Measurements from ENCODE around the gene ATP11A. TPM values are rescaled to one million over a fixed set of nuclear protein-coding genes. Genes with fewer than 3 reads are reported as not detected.

Gene ATP11A
- total RNA-seq, 3 donors from 2014 or later = 15.5 to 28.7 (median 19.4) TPM

DNA sequence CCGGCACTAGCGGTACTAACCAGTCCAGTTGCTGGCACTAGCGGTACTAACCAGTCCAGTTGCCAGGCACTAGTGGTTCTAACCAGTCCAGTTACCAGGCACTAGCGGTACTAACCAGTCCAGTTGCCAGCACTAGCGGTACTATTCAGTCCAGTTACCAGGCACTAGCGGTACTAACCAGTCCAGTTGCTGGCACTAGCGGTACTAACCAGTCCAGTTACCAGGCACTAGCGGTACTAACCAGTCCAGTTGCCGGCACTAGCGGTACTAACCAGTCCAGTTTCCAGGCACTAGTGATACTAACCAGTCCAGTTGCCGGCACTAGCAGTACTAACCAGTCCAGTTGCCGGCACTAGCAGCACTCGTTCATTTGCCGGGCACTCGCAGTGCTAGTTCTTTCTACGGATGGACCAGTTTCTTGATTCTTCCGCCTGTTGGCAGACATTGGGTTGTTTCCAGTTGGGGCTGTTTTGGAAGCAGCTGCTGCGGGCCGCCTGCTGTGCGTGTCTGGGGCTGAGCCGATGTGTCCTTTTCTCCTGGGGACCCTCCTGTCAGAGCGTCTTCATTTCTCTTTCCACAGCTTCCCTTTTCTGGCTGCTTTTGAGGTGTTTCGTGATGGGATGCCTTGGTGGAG is 155.8 kb downstream of the ATP11A start:
- H3K4me1 ChIP-seq (ENCODE audit: low read depth) = no peaks in the 10 kb centered on the region
- TF ChIP-seq, protein P1, sequence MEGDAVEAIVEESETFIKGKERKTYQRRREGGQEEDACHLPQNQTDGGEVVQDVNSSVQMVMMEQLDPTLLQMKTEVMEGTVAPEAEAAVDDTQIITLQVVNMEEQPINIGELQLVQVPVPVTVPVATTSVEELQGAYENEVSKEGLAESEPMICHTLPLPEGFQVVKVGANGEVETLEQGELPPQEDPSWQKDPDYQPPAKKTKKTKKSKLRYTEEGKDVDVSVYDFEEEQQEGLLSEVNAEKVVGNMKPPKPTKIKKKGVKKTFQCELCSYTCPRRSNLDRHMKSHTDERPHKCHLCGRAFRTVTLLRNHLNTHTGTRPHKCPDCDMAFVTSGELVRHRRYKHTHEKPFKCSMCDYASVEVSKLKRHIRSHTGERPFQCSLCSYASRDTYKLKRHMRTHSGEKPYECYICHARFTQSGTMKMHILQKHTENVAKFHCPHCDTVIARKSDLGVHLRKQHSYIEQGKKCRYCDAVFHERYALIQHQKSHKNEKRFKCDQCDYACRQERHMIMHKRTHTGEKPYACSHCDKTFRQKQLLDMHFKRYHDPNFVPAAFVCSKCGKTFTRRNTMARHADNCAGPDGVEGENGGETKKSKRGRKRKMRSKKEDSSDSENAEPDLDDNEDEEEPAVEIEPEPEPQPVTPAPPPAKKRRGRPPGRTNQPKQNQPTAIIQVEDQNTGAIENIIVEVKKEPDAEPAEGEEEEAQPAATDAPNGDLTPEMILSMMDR (IDR thresholded peaks at IDR 0.05) = no peak
- DNase-seq = no peak
- no peak overlapping the region for H3K4me3 ChIP-seq
- no peaks in the 10 kb centered on the region for H3K36me3 ChIP-seq (ENCODE audit: low read depth)
- no peak for ATAC-seq
- intact Hi-C loops (cut with DNase I, micrococcal nuclease) = no loop called here
- H3K9me3 ChIP-seq = no peaks in the 10 kb centered on the region

DNA sequence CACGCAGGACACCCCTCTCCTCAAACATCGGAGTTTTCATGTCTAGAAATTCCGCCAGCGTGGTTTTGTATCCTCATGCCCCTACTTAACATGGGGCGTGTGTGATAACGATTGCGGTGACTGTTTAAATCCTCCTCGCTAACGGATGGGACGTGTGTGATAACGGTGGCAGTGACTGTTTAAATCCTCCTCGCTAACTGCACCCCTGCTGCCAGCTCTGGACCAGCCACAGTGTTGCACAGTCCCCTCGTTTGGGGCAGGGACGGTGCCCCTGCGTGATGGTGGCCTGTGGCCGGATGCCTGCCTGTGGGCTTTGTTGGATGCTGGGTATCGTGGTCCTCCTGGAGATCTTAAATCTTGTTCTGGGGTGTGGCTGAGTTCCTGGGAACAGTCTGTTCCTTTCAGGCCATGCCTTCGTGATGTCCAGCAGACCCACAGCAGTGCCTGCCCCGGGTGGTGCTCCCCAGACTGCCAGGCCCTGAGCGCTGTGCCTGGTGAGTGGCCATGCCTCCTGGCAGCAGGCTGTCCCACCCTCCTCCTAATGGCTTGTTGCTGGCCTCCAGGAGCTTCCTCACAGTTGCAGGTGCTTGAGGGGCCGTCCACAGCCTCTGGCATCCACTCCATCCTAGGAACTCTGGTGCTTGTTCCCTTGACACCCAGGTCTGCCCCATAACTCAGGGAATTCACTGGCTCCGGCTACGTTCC is 156.7 kb downstream of the ATP11A start:
- no peaks in the 10 kb centered on the region for H3K4me1 ChIP-seq (ENCODE audit: low read depth)
- intact Hi-C loops (cut with DNase I, micrococcal nuclease) = no loop called here
- no peaks in the 10 kb centered on the region for H3K9me3 ChIP-seq
- H3K4me3 ChIP-seq = no peak overlapping the region
- no peaks in the 10 kb centered on the region for H3K36me3 ChIP-seq (ENCODE audit: low read depth)
- DNase-seq = peak in 1 of 3 donors; percentile 27
- no peak for ATAC-seq
- TF ChIP-seq, protein P1 (IDR thresholded peaks at IDR 0.05) = no peak

- intact Hi-C loops (cut with DNase I, micrococcal nuclease) = no loop called here
- Histone ChIP-seq H3K4me3 (no peak overlapping the region), H3K9me3 (no peaks in the 10 kb centered on the region), H3K36me3 (ENCODE audit: low read depth) (no peaks in the 10 kb centered on the region), H3K4me1 (ENCODE audit: low read depth) (no peaks in the 10 kb centered on the region)
- DNase-seq = no peak
- TF ChIP-seq, protein P1 (IDR thresholded peaks at IDR 0.05) = no peak
- no peak for ATAC-seq
These were observed 159.7 kb downstream of the ATP11A start for GRCh38 chr13:112849500-112849899.

- H3K9me3 ChIP-seq = no peaks in the 10 kb centered on the region
- ATAC-seq = no peak
- no peak for DNase-seq
- intact Hi-C loops (cut with DNase I, micrococcal nuclease) = no loop called here
- no peak overlapping the region for H3K4me3 ChIP-seq
- H3K4me1 ChIP-seq (ENCODE audit: low read depth) = no peaks in the 10 kb centered on the region
- TF ChIP-seq, protein P1 (IDR thresholded peaks at IDR 0.05) = no peak
- H3K36me3 ChIP-seq (ENCODE audit: low read depth) = no peaks in the 10 kb centered on the region
These were observed 160.4 kb downstream of the ATP11A start for GRCh38 chr13:112850273-112850672.

DNA sequence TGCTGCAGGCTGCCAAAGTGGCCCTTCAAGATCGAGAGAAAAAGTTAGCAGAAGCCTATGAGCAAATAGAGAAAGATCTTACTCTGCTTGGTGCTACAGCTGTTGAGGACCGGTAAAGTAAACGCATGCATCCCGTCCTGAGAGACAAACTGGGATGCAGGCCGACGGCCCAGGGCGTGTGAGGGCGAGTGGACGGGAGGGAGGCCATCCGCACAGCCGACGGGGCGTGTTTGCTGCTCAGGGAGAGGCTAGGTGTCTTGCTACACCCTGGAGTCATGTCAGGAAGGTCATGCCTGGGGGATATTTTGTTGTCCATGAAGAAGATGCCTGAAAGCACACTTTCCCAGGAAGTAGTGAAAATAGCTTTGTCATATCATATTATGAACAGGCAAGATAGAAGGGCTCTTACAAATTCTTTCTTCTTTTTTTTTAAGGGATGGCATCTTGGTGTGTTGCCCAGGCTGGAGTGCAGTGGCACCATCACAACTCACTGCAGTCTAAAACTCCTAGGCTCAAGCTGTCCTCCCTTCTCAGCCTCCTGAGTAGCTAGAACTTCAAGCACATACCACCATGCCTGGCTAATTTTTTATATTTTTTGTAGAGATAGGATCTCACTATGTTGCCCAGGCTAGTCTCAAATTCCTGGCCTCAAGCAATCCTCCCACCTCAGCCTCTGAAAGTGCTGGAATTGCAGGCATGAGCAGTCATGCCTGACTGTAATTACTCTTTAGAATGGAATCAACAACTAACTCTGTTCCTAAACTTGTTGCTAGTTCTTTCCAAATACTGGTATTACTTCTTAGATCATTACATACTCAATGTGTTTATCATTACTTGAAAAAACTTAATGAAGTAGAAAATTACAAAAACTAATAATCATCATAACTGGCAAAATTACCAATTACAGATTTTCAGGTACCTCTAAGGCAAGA is 161.5 kb downstream of the ATP11A start:
- Histone ChIP-seq H3K36me3 (ENCODE audit: low read depth) (no peaks in the 10 kb centered on the region), H3K4me1 (ENCODE audit: low read depth) (no peaks in the 10 kb centered on the region), H3K9me3 (no peaks in the 10 kb centered on the region), H3K4me3 (no peak overlapping the region)
- ATAC-seq (no peak), DNase-seq (peak in 1 of 3 donors; percentile 20)
- intact Hi-C loops (cut with DNase I, micrococcal nuclease) = no loop called here
- TF ChIP-seq, protein P1 (IDR thresholded peaks at IDR 0.05) = no peak

All from mucosa of descending colon (tissue), 3 donors.